ENCODE measurements around the gene SCAPER.

- TF ChIP-seq CTCF (IDR thresholded peaks at IDR 0.05 in 8 of 11, conservative IDR thresholded peaks at IDR 0.05 in 3 of 11) (no peak), POLR2AphosphoS5 (IDR thresholded peaks at IDR 0.05) (no peak), POLR2A (IDR thresholded peaks at IDR 0.05) (no peak)
Observed at GRCh38 chr15:76377217-76377616, 527.9 kb downstream of the SCAPER start.
